ENCODE data around the gene MAN1C1. TPM values are rescaled to one million over a fixed set of nuclear protein-coding genes. Genes with fewer than 3 reads are reported as not detected.

Gene MAN1C1
- total and polyA plus RNA-seq, 9 of the 15 experiments (the other 6 are each of a cell fraction or from before 2014, with no cell fraction given): 0.04 to 0.44 (median 0.10) TPM; not detected in 3

GRCh38 chr1:25815208-25816111 lies 198.9 kb downstream of the MAN1C1 start:
- in situ Hi-C loops (cut with MboI) (loop anchor here (10.0 kb wide), 1 partner anchor 411 kb away; no protein-coding TSS in a partner anchor), intact Hi-C loops (cut with micrococcal nuclease) (no loop called here)
- Histone ChIP-seq H3K4me2 (ENCODE audit: insufficient read depth, low read length) (no peak overlapping the region), H3K4me3 (no peak overlapping the region), H3K9ac (ENCODE audit: insufficient read depth in 1 of 2, low read depth in 2 of 2, low read length in 2 of 2) (peak overlapping the region in 1 of 2 experiments; percentile 24; a peak in 2 of 4 replicates), H3K9me1 (ENCODE audit: control insufficient read depth, insufficient read depth, low read length) (no peaks in the 10 kb centered on the region), H3K9me3 (replicated peaks; ENCODE audit: control insufficient read depth, insufficient read depth, low read depth, low read length) (no peaks in the 10 kb centered on the region), H3K27ac (ENCODE audit: extremely low read depth, low read depth, low read length) (no peak overlapping the region), H3K36me3 (ENCODE audit: control insufficient read depth, insufficient read depth, low read length) (peaks cover 4% of the 10 kb centered on the region; the same call in 1 of the 3 replicates), H3K27me3 (ENCODE audit: control insufficient read depth in 2 of 2, insufficient read depth in 2 of 2, low read length in 2 of 2) (no peaks in the 10 kb centered on the region), H3K79me2 (ENCODE audit: control insufficient read depth, insufficient read depth, low read length) (peaks cover 23% of the 10 kb centered on the region), H2AFZ (ENCODE audit: low read depth, low read length) (no peak overlapping the region), H3K4me1 (replicated peaks in 1 of 2; ENCODE audit: control insufficient read depth in 2 of 2, insufficient read depth in 2 of 2, low read length in 2 of 2) (peaks cover 20 to 58% of the 10 kb centered on the region in 2 experiments), H4K20me1 (replicated peaks; ENCODE audit: control insufficient read depth, insufficient read depth, low read length) (no peaks in the 10 kb centered on the region; the same call in 1 of the 2 replicates)
- no peak for DNase-seq (ENCODE audit: extremely low read depth in 1 of 4, low spot score in 3 of 4)
- FAIRE-seq: no peak
- no peak for TF ChIP-seq ZHX1 (conservative IDR thresholded peaks at IDR 0.05; ENCODE audit: low read length)
- TF ChIP-seq POLR2G (IDR thresholded peaks at IDR 0.05; ENCODE audit: low read depth, low read length): peak; percentile 51
- BruUV-seq (replicated peaks): no TSS peak
- ChIA-PET POLR2A (interaction anchor here (0.6 to 1.1 kb wide), 4 partner anchors 8 to 193 kb away, joined by 3 read pairs; no protein-coding TSS in a partner anchor), CTCF (ENCODE audit: low intra/inter-chr PET ratio) (no interaction called here)
- 80% methylated on average over 23 of the region's 24 CpGs for whole genome bisulfite sequencing (ENCODE audit: insufficient coverage, low coverage, missing lambda C conversion rate)
- ATAC-seq: no peak
